ENCODE results near the gene BRPF1. TPM values are rescaled to one million over a fixed set of nuclear protein-coding genes. Genes with fewer than 3 reads are reported as not detected.

BRPF1 gene
- total RNA-seq, 1 experiment from 2014 or later, result 23.6 TPM

- H3K79me2 ChIP-seq (ENCODE audit: insufficient read depth, low read length), result no peaks in the 10 kb centered on the region
- ATAC-seq (no peak), DNase-seq (ENCODE audit: low read depth, low spot score) (no peak)
- TF ChIP-seq ATF3 (IDR thresholded peaks at IDR 0.05), result no peak
- TF ChIP-seq ELF1 (IDR thresholded peaks at IDR 0.05; ENCODE audit: borderline replicate concordance, low read depth), result no peak
- no peak for TF ChIP-seq SRF (IDR thresholded peaks at IDR 0.05; ENCODE audit: low read depth)
- TF ChIP-seq ZBTB33 (IDR thresholded peaks at IDR 0.05; ENCODE audit: extremely low read depth, insufficient replicate concordance, low read length), result no peak
- TF ChIP-seq ZFX (IDR thresholded peaks at IDR 0.05), result no peak
- TF ChIP-seq MAX (IDR thresholded peaks at IDR 0.05), result no peak
- TF ChIP-seq SIN3A (IDR thresholded peaks at IDR 0.05; ENCODE audit: low read depth), result no peak
- TF ChIP-seq EGR1 (IDR thresholded peaks at IDR 0.05; ENCODE audit: low read depth), result no peak
- TF ChIP-seq EZH2 (IDR thresholded peaks at IDR 0.05), result no peak
- no peak for TF ChIP-seq CTCF (IDR thresholded peaks at IDR 0.05 in 2 of 3, conservative IDR thresholded peaks at IDR 0.05 in 1 of 3; ENCODE audit: borderline replicate concordance in 1 of 3, insufficient read depth in 1 of 3, low read depth in 2 of 3, low read length in 2 of 3)
- no peak for TF ChIP-seq REST (IDR thresholded peaks at IDR 0.05; ENCODE audit: low read depth)
- no peak for TF ChIP-seq CEBPB (IDR thresholded peaks at IDR 0.05; ENCODE audit: low read depth)
- no peak for TF ChIP-seq SP1 (IDR thresholded peaks at IDR 0.05; ENCODE audit: low read depth)
- no peaks in the 10 kb centered on the region for H4K20me1 ChIP-seq (ENCODE audit: insufficient read depth)
- H3K9me2 ChIP-seq (ENCODE audit: insufficient read depth), result no peaks in the 10 kb centered on the region
- no peak overlapping the region for H3K9ac ChIP-seq (ENCODE audit: low read length)
- H3K36me3 ChIP-seq (ENCODE audit: control insufficient read depth in 1 of 2, insufficient read depth in 2 of 2, low read length in 2 of 2), result peaks cover 10 to 19% of the 10 kb centered on the region in 2 experiments; a peak in 2 of 4 replicates
- ChIA-PET CTCF (no interaction called here), POLR2A (no interaction called here), RAD21 (ENCODE audit: low non-redundant PET in 1 of 2, low total read pairs in 2 of 2, uncharacterized antibody in 2 of 2, unreplicated experiment in 2 of 2) (no interaction called here)
- no peak overlapping the region for H3K4me3 ChIP-seq (replicated peaks in 1 of 2; ENCODE audit: low read depth in 1 of 2, low read length in 2 of 2)
- H2AFZ ChIP-seq (ENCODE audit: low read depth, low read length, poor library complexity, severe bottlenecking), result no peak overlapping the region
- H3K27me3 ChIP-seq (ENCODE audit: insufficient read depth, low read length), result no peaks in the 10 kb centered on the region
- H3K4me1 ChIP-seq (ENCODE audit: control insufficient read depth in 1 of 2, insufficient read depth in 2 of 2, low read length in 2 of 2), result no peaks in the 10 kb centered on the region
- no peak overlapping the region for H3K27ac ChIP-seq (ENCODE audit: low read depth, low read length)
- no peak overlapping the region for H3K4me2 ChIP-seq (ENCODE audit: low read length)
- BruUV-seq (replicated peaks), result no TSS peak
- H3K9me3 ChIP-seq (ENCODE audit: control insufficient read depth in 1 of 2, insufficient read depth in 1 of 2, low read depth in 1 of 2, low read length in 2 of 2), result no peaks in the 10 kb centered on the region
- intact Hi-C loops (cut with micrococcal nuclease), result no loop called here
Measured at GRCh38 chr3:9686703-9687102, 44.8 kb upstream of the BRPF1 start.
